Activated T-helper 17 cell treated with anti-CD3 and anti-CD28 coated beads, Interleukin-2, amount 50 U/mL, for 72 hours (primary cell): ENCODE data around the gene CFL1. TPM values are rescaled to one million over a fixed set of nuclear protein-coding genes. Genes with fewer than 3 reads are reported as not detected.

ENCODE experiments used
- ATAC-seq: fragments of 150-1000 bp; cut with Tn5 transposase; replicated peaks from 2 replicates; pipeline ENCODE4 v1.10.0; 2021; ENCODE audit warnings: mild to moderate bottlenecking, moderate library complexity
- H3K27ac Mint-ChIP-seq: one replicate; pipeline ENCODE4 v1.8.0; 2022; ENCODE audit warnings: mixed read lengths
- H3K27me3 Mint-ChIP-seq: one replicate; pipeline ENCODE4 v1.8.0; 2022; ENCODE audit warnings: mixed read lengths
- H3K36me3 Mint-ChIP-seq: one replicate; pipeline ENCODE4 v1.8.0; 2022; ENCODE audit warnings: low read depth, mild to moderate bottlenecking, mixed read lengths
- H3K4me1 Mint-ChIP-seq: one replicate; pipeline ENCODE4 v1.8.0; 2022; ENCODE audit warnings: mixed read lengths
- H3K4me3 Mint-ChIP-seq: one replicate; pipeline ENCODE4 v1.8.0; 2022; ENCODE audit warnings: mild to moderate bottlenecking, mixed read lengths
- H3K9me3 Mint-ChIP-seq: one replicate; pipeline ENCODE4 v1.8.0; 2022; ENCODE audit warnings: mixed read lengths
- total RNA-seq, 2 donors: library from RNA; stranded (reverse); gene quantifications; one replicate each; pipeline ENCODE4 v1.2.3, GENCODE V29; 2022

The CFL1 gene
- 1,000 to 10,000 TPM in 1 of 2 donors, 100 to 1,000 TPM in 1; 682 to 1,566 TPM for total RNA-seq

- H3K36me3 Mint-ChIP-seq: peaks cover 78% of the 10 kb centered on the region
- no peaks in the 10 kb centered on the region for H3K27me3 Mint-ChIP-seq
- H3K27ac Mint-ChIP-seq: peak within 1 kb of the TSS; percentile 97
- H3K9me3 Mint-ChIP-seq: no peaks in the 10 kb centered on the region
- ATAC-seq: peak; percentile 72
- peak within 1 kb of the TSS; percentile 89 for H3K4me3 Mint-ChIP-seq
- H3K4me1 Mint-ChIP-seq: peaks cover 25% of the 10 kb centered on the region
Measured at GRCh38 chr11:65857853-65858680, at the start of gene CFL1. Gene CFL1, minus strand, starts transcription at chr11:65858180. Its CDS starts 81 bp downstream, at chr11:65858099.

- Mint-ChIP-seq H3K4me1 (no peaks in the 10 kb centered on the region), H3K36me3 (no peaks in the 10 kb centered on the region), H3K27me3 (no peaks in the 10 kb centered on the region), H3K4me3 (no peak overlapping the region), H3K9me3 (no peaks in the 10 kb centered on the region), H3K27ac (no peak overlapping the region)
- no peak for ATAC-seq
Measured at GRCh38 chr11:65906602-65907001, 48.6 kb upstream of the CFL1 start.

- ATAC-seq: no peak
- H3K4me1 Mint-ChIP-seq: no peaks in the 10 kb centered on the region
- H3K27ac Mint-ChIP-seq: no peak overlapping the region
- no peaks in the 10 kb centered on the region for H3K9me3 Mint-ChIP-seq
- no peak overlapping the region for H3K4me3 Mint-ChIP-seq
- H3K36me3 Mint-ChIP-seq: peaks cover 5% of the 10 kb centered on the region
- no peaks in the 10 kb centered on the region for H3K27me3 Mint-ChIP-seq
Measured at GRCh38 chr11:65903715-65904114, 45.7 kb upstream of the CFL1 start.

GRCh38 chr11:65903068-65903481 is 45.1 kb upstream of the CFL1 start:
- H3K36me3 Mint-ChIP-seq: peaks cover 11% of the 10 kb centered on the region
- H3K4me3 Mint-ChIP-seq: no peak overlapping the region
- H3K27me3 Mint-ChIP-seq: no peaks in the 10 kb centered on the region
- H3K27ac Mint-ChIP-seq: no peak overlapping the region
- no peaks in the 10 kb centered on the region for H3K4me1 Mint-ChIP-seq
- no peaks in the 10 kb centered on the region for H3K9me3 Mint-ChIP-seq
- no peak for ATAC-seq

GRCh38 chr11:65900899-65901180 is 42.9 kb upstream of the CFL1 start:
- no peaks in the 10 kb centered on the region for H3K9me3 Mint-ChIP-seq
- peaks cover 34% of the 10 kb centered on the region for H3K36me3 Mint-ChIP-seq
- ATAC-seq: no peak
- peak overlapping the region; percentile 30 for H3K27ac Mint-ChIP-seq
- peak overlapping the region; percentile 88 for H3K4me3 Mint-ChIP-seq
- peaks cover 6% of the 10 kb centered on the region for H3K4me1 Mint-ChIP-seq
- no peaks in the 10 kb centered on the region for H3K27me3 Mint-ChIP-seq

GRCh38 chr11:65900125-65900898 is 42.3 kb upstream of the CFL1 start, which contains the start of gene FOSL1:
Gene FOSL1, minus strand, starts transcription at chr11:65900388. Its CDS starts 49 bp downstream, at chr11:65900339.
- no peaks in the 10 kb centered on the region for H3K9me3 Mint-ChIP-seq
- H3K4me1 Mint-ChIP-seq: peaks cover 11% of the 10 kb centered on the region
- peak; percentile 85 for ATAC-seq
- H3K27ac Mint-ChIP-seq: peak within 1 kb of the TSS; percentile 91
- peak within 1 kb of the TSS; percentile 88 for H3K4me3 Mint-ChIP-seq
- peaks cover 39% of the 10 kb centered on the region for H3K36me3 Mint-ChIP-seq
- H3K27me3 Mint-ChIP-seq: no peaks in the 10 kb centered on the region

- H3K27ac Mint-ChIP-seq: peak overlapping the region; percentile 91
- H3K4me1 Mint-ChIP-seq: peaks cover 14% of the 10 kb centered on the region
- H3K27me3 Mint-ChIP-seq: no peaks in the 10 kb centered on the region
- peak overlapping the region; percentile 88 for H3K4me3 Mint-ChIP-seq
- H3K36me3 Mint-ChIP-seq: peaks cover 45% of the 10 kb centered on the region
- ATAC-seq: peak; percentile 37
- H3K9me3 Mint-ChIP-seq: no peaks in the 10 kb centered on the region
Measured at GRCh38 chr11:65899356-65900124, 41.6 kb upstream of the CFL1 start.

GRCh38 chr11:65898656-65899355 is 40.8 kb upstream of the CFL1 start:
- peaks cover 52% of the 10 kb centered on the region for H3K36me3 Mint-ChIP-seq
- peak overlapping the region; percentile 91 for H3K27ac Mint-ChIP-seq
- H3K27me3 Mint-ChIP-seq: no peaks in the 10 kb centered on the region
- H3K4me3 Mint-ChIP-seq: peak overlapping the region; percentile 88
- no peak for ATAC-seq
- peaks cover 19% of the 10 kb centered on the region for H3K4me1 Mint-ChIP-seq
- no peaks in the 10 kb centered on the region for H3K9me3 Mint-ChIP-seq

GRCh38 chr11:65897020-65897471 is 39.1 kb upstream of the CFL1 start:
- Mint-ChIP-seq H3K4me1 (peaks cover 27% of the 10 kb centered on the region), H3K27me3 (no peaks in the 10 kb centered on the region), H3K27ac (peak overlapping the region; percentile 74)

GRCh38 chr11:65896034-65896999 is 38.3 kb upstream of the CFL1 start:
- Mint-ChIP-seq H3K36me3 (peaks cover 77% of the 10 kb centered on the region), H3K9me3 (no peaks in the 10 kb centered on the region), H3K4me1 (peaks cover 27% of the 10 kb centered on the region), H3K4me3 (peak overlapping the region; percentile 88), H3K27ac (peak overlapping the region; percentile 74), H3K27me3 (no peaks in the 10 kb centered on the region)
- ATAC-seq: peak; percentile 14

More at GRCh38 chr11:65897020-65897471, 39.1 kb upstream of the CFL1 start:
- peaks cover 70% of the 10 kb centered on the region for H3K36me3 Mint-ChIP-seq
- no peaks in the 10 kb centered on the region for H3K9me3 Mint-ChIP-seq
- ATAC-seq: no peak
- peak overlapping the region; percentile 88 for H3K4me3 Mint-ChIP-seq

GRCh38 chr11:65895482-65895981 is 37.6 kb upstream of the CFL1 start:
- peaks cover 27% of the 10 kb centered on the region for H3K4me1 Mint-ChIP-seq
- H3K36me3 Mint-ChIP-seq: peaks cover 79% of the 10 kb centered on the region
- no peaks in the 10 kb centered on the region for H3K9me3 Mint-ChIP-seq
- peak overlapping the region; percentile 88 for H3K4me3 Mint-ChIP-seq
- H3K27ac Mint-ChIP-seq: peak overlapping the region; percentile 74
- H3K27me3 Mint-ChIP-seq: no peaks in the 10 kb centered on the region
- no peak for ATAC-seq

- Mint-ChIP-seq H3K4me1 (peaks cover 40% of the 10 kb centered on the region), H3K36me3 (peaks cover 80% of the 10 kb centered on the region), H3K4me3 (peak overlapping the region; percentile 92), H3K27ac (peak overlapping the region; percentile 76), H3K27me3 (no peaks in the 10 kb centered on the region), H3K9me3 (no peaks in the 10 kb centered on the region)
- no peak for ATAC-seq
Measured at GRCh38 chr11:65894034-65894591, 36.1 kb upstream of the CFL1 start.
